ENCODE results near the gene UGT3A1.

The UGT3A1 gene

GRCh38 chr5:35903631-35904203 lies 87.5 kb downstream of the UGT3A1 start:
- DNase-seq = no peak

GRCh38 chr5:35902046-35902672 lies 89.0 kb downstream of the UGT3A1 start:
- DNase-seq = no peak

Data from cerebellar nuclear complex (tissue), 1 donor.